ENCODE results near the gene CYTH4.

The CYTH4 gene

DNA sequence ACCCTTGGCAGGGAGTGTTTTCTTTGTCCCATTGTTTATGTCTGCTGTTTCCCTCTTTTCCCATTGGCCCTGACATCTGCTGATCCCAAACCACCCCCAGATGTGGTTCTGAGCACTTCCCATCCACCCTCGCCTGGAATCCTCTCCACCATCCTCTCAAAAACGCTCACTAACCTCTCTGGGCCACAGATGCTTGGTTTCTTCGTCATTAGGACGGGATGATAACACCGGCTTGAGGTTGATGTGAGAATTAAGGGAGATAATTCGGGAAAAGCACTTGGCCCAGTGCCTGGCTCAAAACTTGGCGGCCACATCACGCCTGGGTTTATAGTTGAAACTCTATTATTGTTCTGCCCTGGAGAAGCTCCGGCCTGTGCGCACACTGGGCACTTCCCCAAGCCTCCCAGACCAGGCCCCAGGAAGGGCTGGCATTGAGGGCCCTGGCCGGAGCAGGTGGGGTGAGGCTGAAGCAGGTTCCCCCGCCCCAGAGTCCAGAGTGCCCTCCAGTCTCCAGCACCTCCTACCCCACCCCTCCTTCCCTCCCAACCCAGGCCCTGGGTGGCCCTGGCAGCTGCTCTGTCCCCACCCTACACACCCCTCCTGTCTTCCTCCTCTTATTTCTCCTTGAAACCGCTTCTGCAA lies 63.7 kb downstream of the CYTH4 start:
- Histone ChIP-seq H3K27ac (ENCODE audit: insufficient read depth, low read length, poor library complexity, severe bottlenecking) (no peak overlapping the region), H3K4me1 (ENCODE audit: control insufficient read depth, insufficient read depth, low read length, poor library complexity, severe bottlenecking) (no peaks in the 10 kb centered on the region), H3K27me3 (replicated peaks; ENCODE audit: control insufficient read depth, insufficient read depth, low read length, poor library complexity, severe bottlenecking) (no peaks in the 10 kb centered on the region), H3K36me3 (ENCODE audit: control insufficient read depth, insufficient read depth, low read length) (no peaks in the 10 kb centered on the region), H3K4me3 (ENCODE audit: insufficient read depth, low read depth, low read length, poor library complexity, severe bottlenecking) (no peak overlapping the region), H3K9me3 (ENCODE audit: control insufficient read depth, low read length) (no peaks in the 10 kb centered on the region)
- no peak for DNase-seq

DNA sequence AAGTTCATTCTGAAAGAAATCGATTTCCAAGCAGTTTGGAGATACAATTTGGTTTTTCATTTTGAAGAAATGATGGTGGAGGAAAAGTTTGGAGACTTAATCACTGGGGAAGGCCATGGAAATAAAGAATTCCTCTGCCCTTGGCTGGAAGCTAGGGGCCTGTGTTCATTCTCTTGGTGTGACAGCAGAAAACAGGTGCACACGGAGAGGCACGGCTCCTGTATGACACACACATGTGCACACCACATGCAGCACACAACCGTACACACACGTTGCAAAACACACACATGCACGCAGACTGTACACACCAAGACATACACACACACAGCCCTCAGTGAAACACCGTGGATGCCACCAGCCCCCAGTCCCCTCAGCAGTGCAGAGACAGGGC lies 64.2 kb downstream of the CYTH4 start:
- Histone ChIP-seq H3K9me3 (ENCODE audit: control insufficient read depth, low read length) (no peaks in the 10 kb centered on the region), H3K4me1 (ENCODE audit: control insufficient read depth, insufficient read depth, low read length, poor library complexity, severe bottlenecking) (no peaks in the 10 kb centered on the region), H3K27me3 (replicated peaks; ENCODE audit: control insufficient read depth, insufficient read depth, low read length, poor library complexity, severe bottlenecking) (no peaks in the 10 kb centered on the region), H3K4me3 (ENCODE audit: insufficient read depth, low read depth, low read length, poor library complexity, severe bottlenecking) (no peak overlapping the region), H3K36me3 (ENCODE audit: control insufficient read depth, insufficient read depth, low read length) (no peaks in the 10 kb centered on the region), H3K27ac (ENCODE audit: insufficient read depth, low read length, poor library complexity, severe bottlenecking) (no peak overlapping the region)
- no peak for DNase-seq

DNA sequence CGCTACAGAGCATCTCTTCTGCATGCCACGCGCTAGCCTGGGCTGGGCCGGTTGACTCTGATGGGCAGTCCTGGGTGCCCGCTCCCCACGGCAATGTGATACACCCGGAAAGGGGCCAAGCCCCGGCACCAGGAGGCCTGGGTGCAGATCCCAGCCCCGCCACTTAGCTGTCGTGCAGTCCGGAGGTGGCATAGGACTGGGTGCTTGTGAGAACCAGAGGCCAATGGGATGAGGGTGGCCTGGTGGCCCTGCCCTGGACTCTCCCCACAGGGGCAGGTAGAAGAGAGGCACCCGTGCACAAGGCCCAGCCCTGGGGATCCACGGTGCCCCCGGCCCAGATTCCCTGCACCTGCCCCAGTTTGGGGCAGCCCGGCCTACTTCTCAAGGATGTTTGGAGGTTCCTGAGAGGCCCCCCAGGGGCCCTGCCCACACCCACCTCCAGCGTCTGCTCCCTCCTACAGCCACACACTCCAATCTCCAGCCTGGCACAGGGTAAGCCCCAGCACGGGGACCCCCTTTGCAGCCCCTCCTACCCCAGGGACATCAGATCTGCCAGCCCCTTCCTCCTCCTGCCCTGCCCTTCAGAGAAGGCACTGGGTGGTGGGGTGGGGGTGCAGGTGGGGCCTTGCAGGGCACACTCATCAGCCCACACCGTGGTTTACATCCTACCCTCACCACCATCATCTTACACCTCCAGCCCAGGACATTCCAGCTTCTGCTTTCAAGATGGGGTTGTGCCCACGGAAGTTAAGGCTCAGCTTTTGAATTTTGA lies 66.9 kb downstream of the CYTH4 start:
- Histone ChIP-seq H3K4me1 (ENCODE audit: control insufficient read depth, insufficient read depth, low read length, poor library complexity, severe bottlenecking) (no peaks in the 10 kb centered on the region), H3K4me3 (ENCODE audit: insufficient read depth, low read depth, low read length, poor library complexity, severe bottlenecking) (no peak overlapping the region), H3K36me3 (ENCODE audit: control insufficient read depth, insufficient read depth, low read length) (no peaks in the 10 kb centered on the region), H3K9me3 (ENCODE audit: control insufficient read depth, low read length) (no peaks in the 10 kb centered on the region), H3K27me3 (replicated peaks; ENCODE audit: control insufficient read depth, insufficient read depth, low read length, poor library complexity, severe bottlenecking) (no peaks in the 10 kb centered on the region), H3K27ac (ENCODE audit: insufficient read depth, low read length, poor library complexity, severe bottlenecking) (no peak overlapping the region)
- no peak for DNase-seq

GRCh38 chr22:37351232-37351631 lies 68.9 kb downstream of the CYTH4 start:
- no peak for DNase-seq
- Histone ChIP-seq H3K36me3 (ENCODE audit: control insufficient read depth, insufficient read depth, low read length) (no peaks in the 10 kb centered on the region), H3K27ac (ENCODE audit: insufficient read depth, low read length, poor library complexity, severe bottlenecking) (no peak overlapping the region), H3K27me3 (replicated peaks; ENCODE audit: control insufficient read depth, insufficient read depth, low read length, poor library complexity, severe bottlenecking) (no peaks in the 10 kb centered on the region), H3K4me1 (ENCODE audit: control insufficient read depth, insufficient read depth, low read length, poor library complexity, severe bottlenecking) (no peaks in the 10 kb centered on the region), H3K9me3 (ENCODE audit: control insufficient read depth, low read length) (no peaks in the 10 kb centered on the region), H3K4me3 (ENCODE audit: insufficient read depth, low read depth, low read length, poor library complexity, severe bottlenecking) (no peak overlapping the region)

- Histone ChIP-seq H3K36me3 (ENCODE audit: control insufficient read depth, insufficient read depth, low read length) (no peaks in the 10 kb centered on the region), H3K4me1 (ENCODE audit: control insufficient read depth, insufficient read depth, low read length, poor library complexity, severe bottlenecking) (no peaks in the 10 kb centered on the region), H3K27ac (ENCODE audit: insufficient read depth, low read length, poor library complexity, severe bottlenecking) (no peak overlapping the region), H3K4me3 (ENCODE audit: insufficient read depth, low read depth, low read length, poor library complexity, severe bottlenecking) (no peak overlapping the region), H3K9me3 (ENCODE audit: control insufficient read depth, low read length) (no peaks in the 10 kb centered on the region), H3K27me3 (replicated peaks; ENCODE audit: control insufficient read depth, insufficient read depth, low read length, poor library complexity, severe bottlenecking) (no peaks in the 10 kb centered on the region)
- DNase-seq, result no peak
Observed at GRCh38 chr22:37352481-37352880, 70.2 kb downstream of the CYTH4 start.

DNA sequence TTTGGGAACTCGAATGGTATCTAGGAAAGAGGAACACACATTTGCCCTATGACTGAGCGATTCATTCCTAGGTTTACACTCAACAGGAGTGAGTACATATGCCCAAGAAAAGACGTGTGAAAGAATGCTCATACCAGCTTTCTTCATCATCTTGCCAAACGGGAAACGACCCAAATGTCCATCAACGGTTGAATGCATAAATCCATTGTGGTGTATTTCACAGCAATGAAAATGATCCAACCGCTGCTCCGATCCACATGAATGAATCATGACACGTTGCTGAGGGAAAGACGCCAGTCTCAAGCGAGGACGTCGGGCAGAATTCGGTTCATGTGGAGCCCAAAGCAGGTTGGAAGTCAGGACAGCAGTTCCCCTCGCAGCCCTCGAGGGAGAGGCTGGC lies 71.5 kb downstream of the CYTH4 start:
- H3K27ac ChIP-seq (ENCODE audit: insufficient read depth, low read length, poor library complexity, severe bottlenecking), result no peak overlapping the region
- DNase-seq, result no peak
- H3K27me3 ChIP-seq (replicated peaks; ENCODE audit: control insufficient read depth, insufficient read depth, low read length, poor library complexity, severe bottlenecking), result no peaks in the 10 kb centered on the region
- H3K4me3 ChIP-seq (ENCODE audit: insufficient read depth, low read depth, low read length, poor library complexity, severe bottlenecking), result no peak overlapping the region
- no peaks in the 10 kb centered on the region for H3K36me3 ChIP-seq (ENCODE audit: control insufficient read depth, insufficient read depth, low read length)
- no peaks in the 10 kb centered on the region for H3K9me3 ChIP-seq (ENCODE audit: control insufficient read depth, low read length)
- H3K4me1 ChIP-seq (ENCODE audit: control insufficient read depth, insufficient read depth, low read length, poor library complexity, severe bottlenecking), result no peaks in the 10 kb centered on the region

DNA sequence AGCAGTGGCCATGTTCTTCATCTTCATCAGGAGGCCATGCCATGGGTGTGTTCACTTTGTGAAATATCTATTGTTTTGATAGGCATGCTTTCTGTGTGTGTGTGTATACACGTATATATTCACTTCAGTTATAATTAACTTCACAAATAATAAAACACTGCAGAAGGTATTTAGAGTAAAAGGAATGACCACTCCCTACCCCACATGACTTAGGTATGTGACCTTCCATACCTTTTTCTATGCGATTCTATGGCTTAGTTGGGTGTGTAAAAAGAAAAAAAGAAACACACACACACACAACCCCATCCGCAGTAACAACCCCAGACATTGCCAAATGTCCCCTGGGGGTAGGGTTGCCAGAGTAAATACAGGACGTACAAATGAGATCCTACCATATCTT lies 72.0 kb downstream of the CYTH4 start:
- no peaks in the 10 kb centered on the region for H3K27me3 ChIP-seq (replicated peaks; ENCODE audit: control insufficient read depth, insufficient read depth, low read length, poor library complexity, severe bottlenecking)
- no peak for DNase-seq
- H3K4me3 ChIP-seq (ENCODE audit: insufficient read depth, low read depth, low read length, poor library complexity, severe bottlenecking), result no peak overlapping the region
- no peaks in the 10 kb centered on the region for H3K9me3 ChIP-seq (ENCODE audit: control insufficient read depth, low read length)
- no peaks in the 10 kb centered on the region for H3K4me1 ChIP-seq (ENCODE audit: control insufficient read depth, insufficient read depth, low read length, poor library complexity, severe bottlenecking)
- no peak overlapping the region for H3K27ac ChIP-seq (ENCODE audit: insufficient read depth, low read length, poor library complexity, severe bottlenecking)
- H3K36me3 ChIP-seq (ENCODE audit: control insufficient read depth, insufficient read depth, low read length), result no peaks in the 10 kb centered on the region

DNA sequence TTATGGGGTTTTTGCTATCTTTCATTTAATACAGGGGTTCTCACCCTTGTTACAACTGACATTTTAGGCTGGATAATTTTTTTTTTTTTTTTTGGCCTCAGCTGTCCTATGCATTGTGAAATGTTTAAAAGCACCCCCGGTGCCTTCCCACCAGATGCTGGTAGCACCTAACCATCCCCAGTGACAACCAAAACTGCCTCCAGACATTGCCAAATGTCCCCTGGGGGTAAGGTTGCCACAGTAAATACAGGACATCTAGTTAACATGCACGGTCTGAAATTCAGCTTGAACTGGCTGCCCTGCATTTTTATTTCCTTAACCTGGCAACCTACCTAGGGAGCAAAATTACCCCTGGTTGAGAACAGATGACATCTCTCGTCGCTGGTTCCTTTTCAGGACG lies 72.4 kb downstream of the CYTH4 start:
- Histone ChIP-seq H3K36me3 (ENCODE audit: control insufficient read depth, insufficient read depth, low read length) (no peaks in the 10 kb centered on the region), H3K27me3 (replicated peaks; ENCODE audit: control insufficient read depth, insufficient read depth, low read length, poor library complexity, severe bottlenecking) (no peaks in the 10 kb centered on the region), H3K27ac (ENCODE audit: insufficient read depth, low read length, poor library complexity, severe bottlenecking) (no peak overlapping the region), H3K9me3 (ENCODE audit: control insufficient read depth, low read length) (no peaks in the 10 kb centered on the region), H3K4me3 (ENCODE audit: insufficient read depth, low read depth, low read length, poor library complexity, severe bottlenecking) (no peak overlapping the region), H3K4me1 (ENCODE audit: control insufficient read depth, insufficient read depth, low read length, poor library complexity, severe bottlenecking) (no peaks in the 10 kb centered on the region)
- DNase-seq, result no peak

GRCh38 chr22:37355174-37355573 lies 72.9 kb downstream of the CYTH4 start:
- no peak overlapping the region for H3K4me3 ChIP-seq (ENCODE audit: insufficient read depth, low read depth, low read length, poor library complexity, severe bottlenecking)
- H3K27me3 ChIP-seq (replicated peaks; ENCODE audit: control insufficient read depth, insufficient read depth, low read length, poor library complexity, severe bottlenecking), result no peaks in the 10 kb centered on the region
- no peaks in the 10 kb centered on the region for H3K36me3 ChIP-seq (ENCODE audit: control insufficient read depth, insufficient read depth, low read length)
- no peak overlapping the region for H3K27ac ChIP-seq (ENCODE audit: insufficient read depth, low read length, poor library complexity, severe bottlenecking)
- DNase-seq, result no peak
- no peaks in the 10 kb centered on the region for H3K4me1 ChIP-seq (ENCODE audit: control insufficient read depth, insufficient read depth, low read length, poor library complexity, severe bottlenecking)
- H3K9me3 ChIP-seq (ENCODE audit: control insufficient read depth, low read length), result no peaks in the 10 kb centered on the region

DNA sequence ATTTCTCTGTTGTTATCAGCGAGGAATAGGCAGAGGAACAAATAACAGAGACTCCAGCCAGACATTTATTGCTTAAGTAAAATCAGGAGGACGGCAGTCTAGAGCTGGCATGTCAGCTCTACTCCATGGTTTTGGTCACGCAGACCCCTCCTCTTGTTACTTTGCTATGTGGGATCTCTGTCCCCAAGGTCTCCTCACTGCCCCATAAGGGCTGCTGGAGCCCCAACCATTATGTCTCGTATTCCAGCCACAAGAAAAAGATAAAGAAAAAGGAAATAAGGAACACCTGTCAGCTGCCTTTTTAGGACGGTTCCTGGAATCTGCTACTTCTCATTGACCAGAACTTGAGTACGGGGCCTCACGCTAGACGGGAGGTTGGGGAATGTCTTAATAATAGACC lies 74.6 kb downstream of the CYTH4 start:
- no peaks in the 10 kb centered on the region for H3K27me3 ChIP-seq (replicated peaks; ENCODE audit: control insufficient read depth, insufficient read depth, low read length, poor library complexity, severe bottlenecking)
- no peak for DNase-seq
- H3K4me1 ChIP-seq (ENCODE audit: control insufficient read depth, insufficient read depth, low read length, poor library complexity, severe bottlenecking), result no peaks in the 10 kb centered on the region
- H3K27ac ChIP-seq (ENCODE audit: insufficient read depth, low read length, poor library complexity, severe bottlenecking), result no peak overlapping the region
- no peak overlapping the region for H3K4me3 ChIP-seq (ENCODE audit: insufficient read depth, low read depth, low read length, poor library complexity, severe bottlenecking)
- no peaks in the 10 kb centered on the region for H3K36me3 ChIP-seq (ENCODE audit: control insufficient read depth, insufficient read depth, low read length)
- H3K9me3 ChIP-seq (ENCODE audit: control insufficient read depth, low read length), result no peaks in the 10 kb centered on the region

All from effector memory CD4-positive, alpha-beta T cell (primary cell).